CD4-positive, alpha-beta T cell (primary cell): ENCODE data around the gene USP32. TPM values are rescaled to one million over a fixed set of nuclear protein-coding genes. Genes with fewer than 3 reads are reported as not detected.

Experiments used
- ATAC-seq: fragments of 200-7000 bp; cut with Tn5 transposase; one replicate; pipeline ENCODE4 v1.10.0; 2022; ENCODE audit warnings: mild to moderate bottlenecking; ENCODE audit not compliant: poor library complexity
- CTCF ChIA-PET: fragments of 350-600 bp; sonication (Branson Sonifier 250); formaldehyde crosslinking; loops from one replicate; lab custom pipeline; 2021; ENCODE audit warnings: antibody characterized with exemption, inconsistent platforms; lab: Charles Lee
- POLR2A ChIA-PET: fragments of 350-600 bp; sonication (Branson Sonifier 250); formaldehyde crosslinking; loops from one replicate; lab custom pipeline; 2021; ENCODE audit warnings: antibody characterized with exemption, inconsistent platforms; lab: Charles Lee
- DNase-seq, 14 experiments: peaks; one replicate each; pipeline ENCODE4 v3.0.0-alpha.2; 2013 to 2020; ENCODE audit warnings: mixed read lengths in 2 of 14
- H3K27ac ChIP-seq, 2 donors: one replicate each; pipeline versions ENCODE4 v1.5.1 to v1.7.0; 2013; ENCODE audit warnings: low read length in 2 of 2, low read depth in 1 of 2, mild to moderate bottlenecking in 1 of 2
- H3K27me3 ChIP-seq, 2 experiments: 1 replicate in 1 of 2; 2 replicates in 1 of 2; pipeline versions ENCODE4 v1.6.1 to v1.7.0; 2013; ENCODE audit warnings: low read length in 2 of 2, control low read depth in 1 of 2, mild to moderate bottlenecking in 1 of 2, moderate library complexity in 1 of 2; ENCODE audit not compliant: insufficient read depth in 2 of 2, control insufficient read depth in 1 of 2
- H3K36me3 ChIP-seq: one replicate; pipeline ENCODE4 v1.6.1; 2013; ENCODE audit warnings: low read length, control low read depth; ENCODE audit not compliant: insufficient read depth
- H3K4me1 ChIP-seq: one replicate; pipeline ENCODE4 v1.6.1; 2013; ENCODE audit warnings: low read length, control low read depth; ENCODE audit not compliant: insufficient read depth
- H3K4me3 ChIP-seq: one replicate; pipeline ENCODE4 v1.5.1; 2013; ENCODE audit warnings: mild to moderate bottlenecking, low read length, moderate library complexity
- H3K9me3 ChIP-seq, 2 experiments: 1 replicate in 1 of 2; 2 replicates in 1 of 2; pipeline versions ENCODE4 v1.6.1 to v1.7.0; 2013; ENCODE audit warnings: low read length in 2 of 2, mild to moderate bottlenecking in 2 of 2, control low read depth in 1 of 2, moderate library complexity in 1 of 2; ENCODE audit not compliant: control insufficient read depth in 1 of 2, insufficient read depth in 1 of 2
- H3K27ac Mint-ChIP-seq: one replicate; pipeline ENCODE4 v1.8.0; 2020; ENCODE audit warnings: mixed read lengths
- H3K27me3 Mint-ChIP-seq: one replicate; pipeline ENCODE4 v1.8.0; 2021; ENCODE audit warnings: mixed read lengths
- H3K36me3 Mint-ChIP-seq: one replicate; pipeline ENCODE4 v1.8.0; 2021; ENCODE audit warnings: low read depth, mixed read lengths
- H3K4me1 Mint-ChIP-seq: one replicate; pipeline ENCODE4 v1.8.0; 2021; ENCODE audit warnings: low read depth, mixed read lengths
- H3K4me3 Mint-ChIP-seq: one replicate; pipeline ENCODE4 v1.8.0; 2020; ENCODE audit warnings: mild to moderate bottlenecking, mixed read lengths
- H3K9me3 Mint-ChIP-seq: one replicate; pipeline ENCODE4 v1.8.0; 2020; ENCODE audit warnings: mixed read lengths
- CTCF ChIP-seq: fragments of 200-600 bp; IDR thresholded peaks from one replicate; pipeline ENCODE4 v1.8.0; 2022; ENCODE audit warnings: antibody characterized with exemption, mild to moderate bottlenecking
- intact Hi-C, 2 experiments: fragments of 100-400 bp; cut with DNase I in 1 of 2; cut with micrococcal nuclease in 1 of 2; formaldehyde crosslinking; loops; one replicate each; pipeline versions ENCODE4 v1.15.1 to v1.9.0; 2023 to 2025; cut with DNase I, micrococcal nuclease
- total RNA-seq, 174 experiments: library from RNA in 2 of 174; stranded (reverse) in 2 of 174; gene quantifications; one replicate each; pipeline ENCODE4 v1.2.3 and lab custom pipeline; 2021 to 2026

Gene USP32
- total RNA-seq, 2 experiments from 2014 or later: 23.9 to 24.7 TPM

GRCh38 chr17:60134396-60135150, 257.4 kb downstream of the USP32 start:
- ChIA-PET POLR2A (no interaction called here), CTCF (interaction anchor here (1.2 kb wide), 1 partner anchor 286 kb away, joined by 3 read pairs; no protein-coding TSS in a partner anchor)
- intact Hi-C loops: no loop called here
- Mint-ChIP-seq H3K9me3 (no peaks in the 10 kb centered on the region), H3K4me3 (peak overlapping the region; percentile 92), H3K4me1 (peaks cover 29% of the 10 kb centered on the region), H3K27me3 (peaks cover 28% of the 10 kb centered on the region), H3K27ac (peak overlapping the region; percentile 34), H3K36me3 (peaks cover 4% of the 10 kb centered on the region)
- ATAC-seq: peak; percentile 45
- Histone ChIP-seq H3K4me1 (peaks cover 30% of the 10 kb centered on the region), H3K27me3 (peaks cover 18 to 21% of the 10 kb centered on the region in 2 experiments), H3K9me3 (peaks cover 0 to 13% of the 10 kb centered on the region in 2 experiments), H3K36me3 (no peaks in the 10 kb centered on the region), H3K27ac (no peak overlapping the region), H3K4me3 (peak overlapping the region; percentile 88)
- DNase-seq: peak in 5 of 14 experiments; percentile 32 to 50 (median 40)
- TF ChIP-seq CTCF: no peak

- H3K4me3 ChIP-seq: no peak overlapping the region
- no peak for TF ChIP-seq CTCF
- H3K27ac ChIP-seq: no peak overlapping the region
- peaks cover 15% of the 10 kb centered on the region for H3K4me1 ChIP-seq
- intact Hi-C loops: no loop called here
- no peak for ATAC-seq
- DNase-seq: no peak
- H3K36me3 Mint-ChIP-seq: peaks cover 4% of the 10 kb centered on the region
- H3K4me3 Mint-ChIP-seq: no peak overlapping the region
- H3K4me1 Mint-ChIP-seq: peaks cover 25% of the 10 kb centered on the region
- ChIA-PET POLR2A (no interaction called here), CTCF (interaction anchor here (0.6 kb wide), 1 partner anchor 749 kb away, joined by 6 read pairs; no protein-coding TSS in a partner anchor)
- no peaks in the 10 kb centered on the region for H3K9me3 ChIP-seq
- no peaks in the 10 kb centered on the region for H3K27me3 ChIP-seq
- H3K27ac Mint-ChIP-seq: no peak overlapping the region
- peaks cover 4% of the 10 kb centered on the region for H3K27me3 Mint-ChIP-seq
- H3K36me3 ChIP-seq: no peaks in the 10 kb centered on the region
- H3K9me3 Mint-ChIP-seq: no peaks in the 10 kb centered on the region
These were observed 261.5 kb downstream of the USP32 start for GRCh38 chr17:60130466-60130865.

- POLR2A ChIA-PET: no interaction called here
These were observed 262.8 kb downstream of the USP32 start for GRCh38 chr17:60129164-60129563.

More at GRCh38 chr17:60129164-60129563, 262.8 kb downstream of the USP32 start:
- Mint-ChIP-seq H3K27me3 (peaks cover 4% of the 10 kb centered on the region), H3K36me3 (peaks cover 4% of the 10 kb centered on the region), H3K4me1 (peaks cover 12% of the 10 kb centered on the region), H3K4me3 (no peak overlapping the region), H3K9me3 (no peaks in the 10 kb centered on the region), H3K27ac (no peak overlapping the region)
- peaks cover 2% of the 10 kb centered on the region for H3K4me1 ChIP-seq
- no peaks in the 10 kb centered on the region for H3K36me3 ChIP-seq
- no peaks in the 10 kb centered on the region for H3K27me3 ChIP-seq
- no peak for ATAC-seq
- intact Hi-C loops: no loop called here
- no peak for DNase-seq
- H3K27ac ChIP-seq: no peak overlapping the region
- no peaks in the 10 kb centered on the region for H3K9me3 ChIP-seq
- CTCF ChIA-PET: interaction anchor here (1.0 kb wide), 1 partner anchor 10 kb away, joined by 4 read pairs; no protein-coding TSS in a partner anchor
- no peak for TF ChIP-seq CTCF
- no peak overlapping the region for H3K4me3 ChIP-seq

Other genes starting within 250 kb of the USP32 start
- not detected for gene CA4, start 242.2 kb downstream of the USP32 start, total RNA-seq
- gene CHCT1, start 30.4 kb upstream of the USP32 start, total RNA-seq: not detected
- gene APPBP2, start 134.1 kb upstream of the USP32 start, total RNA-seq: 10 to 100 TPM; 18.5 to 18.7 TPM
- gene PPM1D, start 208.1 kb upstream of the USP32 start, total RNA-seq: 10 to 100 TPM; 18.1 to 18.3 TPM